NCI-H2171 (cell line): ENCODE results near the gene CHD5.

Experiments
- DNase-seq: peaks from one replicate; lab custom pipeline; 2025; lab: John Stamatoyannopoulos, UW

Gene CHD5

GRCh38 chr1:6154525-6155319, 25.4 kb downstream of the CHD5 start:
- no peak for DNase-seq

GRCh38 chr1:6152882-6153281, 27.2 kb downstream of the CHD5 start:
- DNase-seq: no peak

DNA sequence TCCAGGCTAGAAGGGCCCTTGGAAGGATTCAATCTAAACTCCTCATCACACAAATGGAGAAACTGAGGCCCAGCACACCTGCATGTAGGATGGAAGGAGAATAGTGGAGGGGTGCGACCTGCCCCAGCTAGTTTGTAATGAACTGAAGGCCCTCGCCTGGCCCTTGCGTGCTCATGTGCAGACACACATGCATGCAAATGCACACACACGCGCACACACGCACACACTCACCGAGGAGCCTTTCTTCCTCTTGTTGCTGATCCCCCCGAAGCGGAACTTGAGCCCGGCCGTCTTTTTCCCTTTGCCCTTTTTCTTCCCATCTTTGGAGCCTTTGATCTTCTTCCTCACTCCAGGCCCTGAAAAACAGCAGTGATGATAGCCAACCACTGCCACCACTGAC, 27.9 kb downstream of the CHD5 start:
- no peak for DNase-seq

GRCh38 chr1:6151291-6151822, 28.8 kb downstream of the CHD5 start:
- no peak for DNase-seq

GRCh38 chr1:6150006-6150938, 29.8 kb downstream of the CHD5 start:
- DNase-seq: no peak

- no peak for DNase-seq
Measured at GRCh38 chr1:6149597-6149996, 30.5 kb downstream of the CHD5 start.

DNA sequence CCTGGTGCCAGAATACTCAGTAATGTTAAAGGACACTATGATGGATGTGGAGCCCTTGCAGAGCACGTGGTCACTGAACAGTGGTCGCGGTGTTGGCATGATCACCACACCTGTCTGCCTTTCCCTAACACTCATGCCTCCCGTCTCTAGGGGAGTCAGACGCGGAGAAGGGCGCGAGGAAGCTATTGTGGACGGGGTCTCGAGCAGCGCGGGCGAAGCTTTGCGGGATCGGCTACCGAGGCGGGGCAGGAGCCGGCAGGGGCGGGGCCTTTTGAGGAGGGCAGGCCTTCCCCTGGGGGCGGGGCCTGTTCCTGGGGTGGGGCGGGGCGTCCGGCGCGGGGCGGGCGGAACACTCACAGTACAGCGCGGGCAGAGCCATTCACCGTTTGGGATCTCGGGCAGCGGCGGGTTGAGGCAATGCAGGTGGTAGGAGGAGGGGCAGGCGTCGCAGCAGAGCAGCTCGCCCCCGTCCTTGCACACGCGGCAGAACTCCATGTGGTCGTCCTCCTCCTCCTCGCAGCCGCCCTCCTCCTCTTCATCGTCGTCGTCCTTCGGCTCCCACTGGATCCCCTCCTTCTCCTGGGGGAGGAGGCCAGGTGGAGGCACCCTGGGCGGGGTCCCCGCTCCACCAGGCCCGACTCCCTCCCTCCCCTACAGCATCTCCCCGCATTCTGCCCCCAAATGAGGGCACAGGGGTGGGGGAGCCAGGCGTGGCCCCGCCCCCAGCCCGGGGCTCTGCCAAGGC, 31.5 kb downstream of the CHD5 start:
- no peak for DNase-seq

- DNase-seq: no peak
Measured at GRCh38 chr1:6145864-6146410, 34.2 kb downstream of the CHD5 start.

DNA sequence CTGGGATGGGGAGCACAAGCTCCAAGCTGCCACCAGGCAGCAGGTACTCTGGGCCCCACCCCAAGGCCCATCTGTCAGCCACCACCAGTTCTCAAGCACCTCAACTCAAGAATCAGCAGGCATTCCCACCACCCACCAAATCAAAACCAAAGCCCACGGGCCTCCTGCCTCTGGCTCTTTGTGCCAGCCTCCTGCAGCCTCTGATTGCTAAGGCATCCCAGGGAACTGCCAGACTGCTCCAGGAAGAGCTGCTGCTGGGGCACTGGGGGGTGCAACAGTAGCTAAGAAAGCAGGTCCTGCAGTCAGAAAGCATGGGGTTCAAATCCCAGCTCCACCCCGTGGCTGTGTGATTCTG, 34.7 kb downstream of the CHD5 start:
- DNase-seq: no peak

- DNase-seq: peak; percentile 58
Measured at GRCh38 chr1:6144647-6145395, 35.3 kb downstream of the CHD5 start.

GRCh38 chr1:6144175-6144574, 35.9 kb downstream of the CHD5 start:
- DNase-seq: no peak

DNA sequence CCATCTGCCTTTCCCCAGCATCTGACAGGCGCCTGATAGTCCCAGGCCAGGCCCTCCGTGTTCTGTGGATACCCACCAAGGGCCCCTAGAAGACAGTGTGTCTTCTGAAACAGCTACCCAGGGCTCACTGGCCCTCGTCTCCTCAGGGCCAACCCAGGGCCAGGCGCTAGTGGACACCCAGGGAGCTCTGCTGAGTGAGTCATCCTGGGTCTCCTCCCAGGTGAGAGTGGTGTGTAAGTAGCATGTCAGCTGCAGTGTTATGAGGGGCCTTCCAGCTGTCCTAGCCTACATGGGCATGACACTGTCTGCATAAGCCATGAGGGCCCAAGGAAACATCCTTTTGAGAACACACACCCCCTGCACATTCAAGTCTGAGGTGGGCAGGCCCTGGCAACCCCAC, 36.7 kb downstream of the CHD5 start:
- no peak for DNase-seq

- no peak for DNase-seq
Measured at GRCh38 chr1:6142734-6143133, 37.4 kb downstream of the CHD5 start.

DNA sequence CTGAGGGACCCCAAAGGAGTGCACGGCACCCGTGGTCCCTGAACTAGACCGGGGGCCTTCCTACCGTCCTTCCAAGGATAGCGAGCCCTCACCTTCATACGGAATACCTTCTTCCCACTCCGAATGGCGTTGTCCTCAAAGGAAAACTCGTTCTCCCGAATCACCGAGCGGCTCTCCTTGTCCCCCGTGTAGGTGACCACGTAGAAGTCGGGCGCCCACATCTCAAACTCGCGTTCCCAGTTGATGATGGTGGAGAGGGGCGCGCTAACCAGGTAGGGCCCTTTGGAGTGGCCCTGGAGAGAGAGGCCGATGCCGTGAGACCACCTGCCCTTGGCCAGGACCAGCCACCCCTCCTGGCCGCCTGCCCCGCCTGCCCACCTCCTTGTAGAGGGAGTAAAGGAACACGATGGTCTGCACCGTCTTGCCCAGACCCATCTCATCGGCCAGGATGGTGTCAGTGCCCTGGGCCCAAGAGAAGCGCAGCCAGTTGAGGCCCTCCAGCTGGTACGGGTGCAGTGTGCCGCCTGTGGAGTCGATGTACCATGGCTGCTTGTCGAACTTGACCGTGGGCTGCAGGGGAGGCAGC, 38.0 kb downstream of the CHD5 start:
- no peak for DNase-seq

DNA sequence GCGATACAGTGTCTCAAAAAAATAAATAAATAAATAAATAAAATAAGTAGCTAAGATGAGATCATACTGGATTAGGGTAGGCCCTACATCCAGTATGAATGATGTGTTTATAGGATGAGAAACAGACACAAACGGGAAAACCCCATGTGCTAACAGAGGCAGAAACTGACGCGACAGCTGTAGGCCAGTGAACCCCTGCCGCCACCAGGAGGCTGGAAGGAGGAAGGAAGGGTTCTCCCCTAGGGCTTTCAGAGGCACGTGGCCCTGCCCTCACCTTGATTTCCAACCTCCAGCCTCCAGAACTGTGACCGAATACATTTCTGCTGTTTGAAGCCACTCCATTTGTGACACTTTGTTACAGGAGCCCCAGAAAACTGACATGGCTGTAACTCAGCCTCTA, 38.5 kb downstream of the CHD5 start:
- DNase-seq: peak; percentile 13

DNA sequence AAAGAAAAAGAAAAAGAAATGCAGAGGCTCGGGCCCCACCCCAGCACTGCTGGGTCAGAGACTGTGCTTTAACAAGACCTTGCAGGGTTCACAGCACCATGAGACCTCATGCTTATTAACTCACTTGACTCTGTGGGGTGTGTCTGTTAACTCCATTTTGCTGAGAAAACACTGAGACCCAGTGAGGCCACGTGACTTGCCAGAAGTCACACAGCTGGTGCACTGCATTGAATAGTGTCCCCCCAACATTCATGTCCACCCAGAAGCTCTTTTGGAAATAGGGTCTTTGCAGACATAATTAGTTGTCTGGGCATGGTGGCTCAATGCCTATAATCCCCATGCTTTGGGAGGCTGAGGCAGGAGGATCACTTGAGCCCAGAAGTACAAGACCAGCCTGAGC, 39.7 kb downstream of the CHD5 start:
- no peak for DNase-seq

GRCh38 chr1:6137758-6138157, 42.4 kb downstream of the CHD5 start:
- DNase-seq: no peak

DNA sequence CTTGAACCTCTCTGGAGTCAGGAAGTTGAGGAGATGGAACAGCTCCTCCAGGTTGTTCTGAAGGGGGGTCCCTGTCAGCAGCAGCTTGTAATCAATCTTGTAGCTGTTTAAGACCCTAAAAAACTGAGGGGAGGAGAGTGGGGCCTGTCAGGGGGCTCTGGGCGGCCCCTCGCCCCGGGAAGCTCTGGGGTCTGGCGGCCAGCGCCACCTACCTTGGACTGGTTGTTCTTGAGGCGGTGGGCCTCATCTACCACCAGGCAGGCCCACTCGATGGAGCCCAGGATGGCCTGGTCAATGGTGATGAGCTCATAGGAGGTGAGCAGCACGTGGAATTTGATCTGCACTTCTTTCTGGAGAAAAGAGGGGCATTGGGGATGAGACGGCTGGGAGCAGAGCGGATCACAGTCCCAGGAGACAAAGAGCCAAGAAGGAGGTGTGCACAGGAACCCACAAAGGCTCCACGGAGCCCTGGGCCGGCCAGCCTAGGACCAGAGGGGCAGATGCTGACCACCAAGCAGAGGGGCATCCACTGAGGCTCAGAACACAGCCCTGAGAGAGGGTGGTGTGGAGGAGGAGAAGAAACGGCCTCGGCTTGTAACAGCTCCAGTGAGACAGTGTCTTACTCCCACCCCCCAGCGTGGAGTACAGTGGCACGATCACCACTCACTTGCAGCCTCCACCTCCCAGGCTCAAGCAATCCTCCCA, 43.5 kb downstream of the CHD5 start:
- no peak for DNase-seq

DNA sequence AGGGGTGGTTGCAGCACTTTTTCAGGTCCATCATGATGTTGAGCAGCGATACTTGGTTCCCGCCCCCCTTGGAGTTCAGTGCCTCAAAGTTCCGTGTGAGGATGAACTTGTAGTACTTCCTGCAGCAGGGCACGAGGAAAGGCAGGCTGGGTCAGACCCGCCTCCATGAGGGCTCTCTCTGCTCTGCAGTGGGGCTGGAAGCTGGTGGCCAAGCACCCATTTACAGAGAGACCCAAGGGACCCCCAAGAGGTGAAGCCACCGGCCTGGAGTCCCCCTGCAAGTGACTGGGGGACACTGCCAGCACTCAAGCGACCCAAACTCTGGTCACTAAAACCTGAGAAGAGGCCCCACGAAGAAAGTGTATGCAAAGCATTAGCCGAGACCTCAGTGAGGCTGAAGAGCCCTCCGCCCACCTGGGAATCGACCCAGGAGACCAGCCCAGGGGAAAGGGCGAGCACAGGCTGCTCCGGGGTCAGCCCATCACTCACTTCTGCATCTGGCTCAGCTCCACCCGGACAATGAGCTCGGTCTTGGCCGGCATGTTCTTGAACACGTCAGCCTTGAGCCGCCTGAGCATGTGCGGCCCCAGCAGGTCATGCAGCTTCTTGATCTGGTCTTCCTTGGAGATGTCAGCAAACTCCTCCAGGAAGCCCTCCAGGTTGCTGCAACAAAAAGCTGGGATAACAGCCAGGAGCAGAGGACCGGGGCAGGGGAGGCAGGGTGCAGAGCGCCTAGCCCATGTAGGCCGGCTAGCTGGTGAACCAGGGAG, 45.2 kb downstream of the CHD5 start:
- DNase-seq: no peak
